Measurements from ENCODE around the gene GINM1.

GINM1 gene

DNA sequence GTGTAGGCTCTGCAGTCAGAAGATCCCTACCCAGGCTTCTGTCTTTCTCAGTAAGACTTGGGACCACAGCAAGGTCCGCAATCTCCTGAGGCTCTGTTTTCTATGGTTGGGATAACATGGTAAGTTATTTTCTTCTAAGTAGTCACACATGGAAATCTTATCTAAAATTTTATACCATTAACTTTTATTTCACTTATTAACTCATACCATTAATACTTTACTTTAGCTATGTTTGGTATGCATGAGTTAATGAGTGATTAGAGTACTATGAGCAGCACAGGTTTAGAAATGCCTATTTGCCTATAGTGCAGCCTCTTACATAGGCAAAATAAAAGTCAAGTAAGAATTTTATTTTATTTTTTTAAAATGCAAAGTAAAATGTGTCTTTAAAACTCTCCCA lies 27.2 kb downstream of the GINM1 start:
- no peak for DNase-seq (ENCODE audit: low read depth in 2 of 2)

DNA sequence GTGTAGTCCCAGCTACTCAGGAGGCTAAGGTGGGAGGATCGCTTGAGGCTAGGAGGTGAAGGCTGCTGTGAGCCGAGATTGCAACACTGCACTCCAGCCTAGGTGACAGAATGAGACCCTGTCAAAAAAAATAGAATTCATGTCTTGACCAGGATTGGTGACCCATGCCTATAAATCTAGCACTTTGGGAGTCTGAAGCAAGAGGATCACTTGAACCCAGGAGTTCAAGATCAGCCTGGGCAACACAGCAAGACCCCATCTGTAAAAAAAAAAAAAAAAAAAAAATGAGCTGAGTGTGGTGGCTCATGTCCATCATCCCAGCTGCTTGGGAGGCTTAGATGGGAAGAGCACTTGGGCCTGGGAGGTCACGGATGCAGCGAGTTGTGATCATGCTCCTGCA lies 34.3 kb downstream of the GINM1 start:
- no peak for DNase-seq (ENCODE audit: low read depth in 2 of 2)

DNA sequence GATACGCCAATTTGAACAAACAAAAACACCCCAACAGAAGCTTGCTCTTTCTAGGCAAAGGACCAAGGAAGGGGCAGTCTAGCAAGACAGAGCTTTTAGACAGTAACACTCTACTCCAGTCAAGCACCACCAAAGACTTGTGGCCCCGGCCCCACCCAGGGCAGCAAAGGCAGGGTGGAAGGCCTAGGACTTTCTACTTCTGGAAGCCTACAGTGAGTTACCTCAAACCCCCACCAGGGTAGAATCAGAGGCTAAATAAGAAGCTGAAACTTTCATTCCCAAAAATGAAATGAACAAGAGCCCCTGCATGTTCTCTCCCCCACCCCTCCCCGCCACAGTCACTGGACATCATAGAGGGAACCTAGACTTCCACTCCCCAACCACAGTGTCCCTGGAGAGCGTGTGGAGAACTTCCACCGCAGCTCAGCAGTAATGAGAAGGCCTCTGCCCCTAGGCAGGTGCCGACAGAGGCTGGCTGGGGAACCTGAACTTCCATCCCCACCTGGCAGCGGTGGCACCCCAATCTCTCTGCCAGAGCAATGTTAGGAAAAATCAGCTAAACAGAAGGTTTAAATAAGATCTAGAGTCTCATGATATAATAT lies 42.3 kb downstream of the GINM1 start:
- no peak for DNase-seq (ENCODE audit: low read depth in 2 of 2)

DNA sequence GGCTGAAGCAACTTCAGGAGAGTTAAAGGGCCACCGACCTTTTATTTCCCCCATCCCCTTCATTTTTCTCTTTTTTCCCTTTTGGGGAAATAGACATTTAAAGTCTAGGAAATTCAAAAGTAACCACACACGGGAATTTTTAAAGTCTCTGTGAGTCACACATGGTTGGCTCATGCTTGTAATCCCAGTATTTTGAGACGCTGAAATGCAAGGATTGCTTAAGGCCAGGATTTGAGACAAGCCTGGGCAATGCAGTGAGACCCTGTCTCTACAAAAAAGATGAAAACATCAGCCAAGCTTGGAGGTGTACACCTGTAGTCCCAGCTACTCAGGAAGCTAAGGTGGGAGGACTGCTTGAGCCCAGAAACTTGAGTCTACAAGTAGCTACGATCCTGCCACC lies 48.2 kb downstream of the GINM1 start:
- no peak for DNase-seq (ENCODE audit: low read depth in 2 of 2)

DNA sequence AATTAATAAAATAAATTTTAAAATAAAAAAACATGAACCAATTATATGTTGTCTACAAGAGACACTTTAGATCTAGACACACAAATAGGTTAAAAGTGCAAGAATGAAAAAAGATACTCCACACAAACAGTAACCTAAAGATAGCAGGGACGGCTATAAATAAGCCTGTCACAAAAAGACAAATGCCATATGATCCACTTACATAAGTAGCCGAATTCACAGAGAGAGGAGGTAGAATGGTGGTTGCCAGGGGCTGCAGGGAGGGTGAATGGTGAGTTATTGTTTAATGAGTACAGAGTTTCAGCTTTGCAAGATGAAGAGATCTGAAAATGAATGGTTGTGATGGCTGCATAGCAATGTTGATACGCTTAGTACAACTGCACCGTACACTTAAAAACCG lies 49.6 kb downstream of the GINM1 start:
- DNase-seq (ENCODE audit: low read depth in 2 of 2), result no peak

DNA sequence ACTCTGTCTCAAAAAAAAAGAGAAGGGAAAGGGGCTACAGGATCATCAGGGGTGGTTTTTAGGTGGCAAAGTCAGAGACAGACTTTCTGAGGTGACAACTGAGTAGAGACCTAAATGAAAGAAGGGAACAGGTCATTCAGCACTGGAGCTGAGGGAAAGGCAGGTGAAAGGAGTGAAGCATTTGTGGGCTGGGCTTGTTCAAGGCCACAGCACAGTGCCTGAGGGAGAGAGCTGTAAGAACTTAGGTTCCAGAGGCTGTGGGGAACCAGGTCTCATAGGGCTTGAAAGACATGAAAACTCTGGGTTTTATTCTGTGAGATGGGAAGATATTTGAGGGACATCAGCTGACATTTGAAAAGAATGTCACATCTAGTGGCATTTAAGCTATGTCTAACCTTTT lies 61.5 kb downstream of the GINM1 start:
- DNase-seq (ENCODE audit: low read depth in 2 of 2), result no peak

DNA sequence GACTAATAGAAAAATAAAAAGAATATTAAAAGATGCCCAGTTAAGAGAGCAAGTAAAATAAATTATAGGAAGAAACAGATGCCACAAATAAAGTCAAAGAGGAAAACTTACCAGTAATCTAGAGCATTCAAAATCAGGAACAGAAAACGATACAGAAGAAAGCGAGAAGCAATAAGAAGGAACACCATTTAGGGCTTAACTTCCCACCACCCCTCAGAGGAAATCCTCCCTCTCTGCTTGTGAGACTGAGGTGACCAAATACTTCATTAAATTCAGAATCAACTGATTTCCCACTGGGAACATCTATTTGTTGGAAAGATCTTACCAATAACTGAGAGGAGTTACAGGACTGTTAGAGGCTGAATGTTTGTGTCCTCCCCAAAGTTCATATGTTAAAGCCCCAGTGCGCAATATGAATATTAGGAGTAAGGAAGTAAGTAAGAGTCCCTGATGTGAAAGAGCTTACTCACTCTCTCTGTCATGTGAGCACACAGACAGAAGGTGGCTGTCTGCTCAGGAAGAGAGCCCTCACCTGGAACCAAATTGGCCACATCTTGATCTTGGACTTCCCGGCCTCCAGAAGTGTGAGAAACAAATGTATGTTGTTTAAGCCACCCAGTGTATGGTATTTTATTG lies 62.8 kb downstream of the GINM1 start:
- no peak for DNase-seq (ENCODE audit: low read depth in 2 of 2)

DNA sequence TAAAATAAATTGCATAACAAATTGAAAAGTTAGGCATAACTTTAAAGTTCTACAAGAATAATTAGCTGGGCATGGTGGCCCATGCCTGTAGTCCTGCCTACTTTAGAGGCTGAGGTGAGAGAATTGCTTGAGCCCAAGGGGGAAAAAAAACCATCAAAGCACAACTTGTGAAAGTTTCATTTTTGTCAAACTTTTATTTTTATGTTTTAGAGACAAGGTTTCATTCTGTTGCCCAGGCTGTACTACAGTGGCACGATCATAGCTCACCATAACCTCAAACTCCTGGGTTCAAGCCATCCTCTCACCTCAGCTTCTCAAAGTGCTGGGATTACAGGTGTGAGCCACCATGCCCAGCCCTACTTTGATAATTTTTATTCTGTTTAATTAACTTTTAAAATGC lies 68.1 kb downstream of the GINM1 start:
- DNase-seq (ENCODE audit: low read depth in 2 of 2), result no peak

DNA sequence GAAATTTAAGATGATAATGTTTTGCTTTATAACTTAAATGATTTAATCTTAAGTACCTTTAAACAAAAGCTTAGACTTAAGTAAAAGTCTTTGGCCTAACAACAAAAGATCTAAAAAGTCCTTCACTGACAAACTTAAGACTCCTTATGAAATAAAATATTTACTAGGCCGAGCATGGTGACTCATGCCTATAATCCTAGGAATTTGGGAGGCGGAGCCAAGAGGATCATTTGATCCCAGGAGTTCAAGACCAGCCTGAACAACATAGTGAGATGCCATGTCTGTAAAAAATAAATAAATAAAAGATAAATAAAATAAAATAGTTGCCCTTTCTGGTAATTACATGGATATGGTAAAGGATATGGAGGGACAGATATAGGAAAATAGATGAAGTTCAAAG lies 69.9 kb downstream of the GINM1 start:
- no peak for DNase-seq (ENCODE audit: low read depth in 2 of 2)

Data from activated CD4-positive, alpha-beta T cell treated with anti-CD3 and anti-CD28 coated beads for 24 hours (primary cell).